ENCODE results near the gene PRM1. TPM values are rescaled to one million over a fixed set of nuclear protein-coding genes. Genes with fewer than 3 reads are reported as not detected.

PRM1 gene
- total and polyA plus RNA-seq, 2 of the 4 experiments (the other 2 are of a cell fraction) = not detected

DNA sequence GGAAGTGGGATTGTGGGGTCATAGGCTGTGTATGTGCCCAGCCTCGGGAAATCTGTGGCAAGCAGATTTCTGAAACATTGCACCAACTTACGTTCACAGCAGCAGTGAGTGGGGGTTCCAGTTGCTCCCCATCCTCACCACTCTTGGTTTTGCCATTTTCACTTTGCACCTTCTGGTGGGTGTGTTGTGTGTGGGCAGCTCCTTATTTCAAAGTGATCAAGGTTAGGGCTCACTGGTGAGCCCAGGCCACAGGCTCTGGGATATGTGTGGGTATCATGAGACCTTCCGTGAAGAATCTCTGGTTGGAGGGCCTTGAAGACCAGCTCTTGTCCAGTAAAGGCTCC lies 29.5 kb upstream of the PRM1 start:
- H3K36me3 ChIP-seq (ENCODE audit: control insufficient read depth, insufficient read depth, low read length) = no peaks in the 10 kb centered on the region
- H3K23ac ChIP-seq (ENCODE audit: low read depth, low read length) = no peak overlapping the region
- H2BK15ac ChIP-seq (ENCODE audit: low read depth, low read length) = no peak overlapping the region; the same call in 2 of the 3 replicates
- no peaks in the 10 kb centered on the region for H3K9me3 ChIP-seq (ENCODE audit: control insufficient read depth, insufficient read depth, low read length)
- H2AFZ ChIP-seq (replicated peaks; ENCODE audit: low read length, poor library complexity) = no peak overlapping the region
- peaks cover 0 to 5% of the 10 kb centered on the region in 2 experiments; a peak in 2 of 4 replicates for H3K79me1 ChIP-seq (ENCODE audit: low read depth in 1 of 2, low read length in 2 of 2)
- WGBS, 2 experiments (ENCODE audit: extremely low coverage in 2 of 2, insufficient read length in 1 of 2) = 100% methylated on average over 1 of the region's 3 CpGs; no CpG with 5 or more reads in 1 of the 2 experiments
- no TSS peak for BruUV-seq (replicated peaks)
- no peak overlapping the region for H4K91ac ChIP-seq (ENCODE audit: insufficient read depth, low read depth, low read length)
- ChIA-PET CTCF (interaction anchor here (0.7 kb wide), 1 partner anchor 27 kb away, joined by 3 read pairs; no protein-coding TSS in a partner anchor), POLR2A (ENCODE audit: unreplicated experiment) (no interaction called here)
- H3K18ac ChIP-seq (ENCODE audit: low read depth, low read length) = no peak overlapping the region
- H2BK120ac ChIP-seq (ENCODE audit: low read depth, low read length) = peak overlapping the region; percentile 19; the same call in 1 of the 2 replicates
- intact Hi-C loops (cut with micrococcal nuclease) = no loop called here
- no peak overlapping the region for H3K4me3 ChIP-seq (ENCODE audit: insufficient read depth, low read depth, low read length)
- 0 out of 2 replicates have a peak overlapping the region, but pooled peaks have one; percentile 15 for H2BK20ac ChIP-seq (ENCODE audit: low read depth, low read length)
- H3K4me1 ChIP-seq (ENCODE audit: control insufficient read depth, insufficient read depth, low read length) = peaks cover 22% of the 10 kb centered on the region
- dilution Hi-C loops (cut with HindIII; ENCODE audit: low sequenced_read_pairs, unreplicated experiment) = no loop called here
- H4K20me1 ChIP-seq (ENCODE audit: insufficient read depth, low read length) = no peaks in the 10 kb centered on the region
- no peak overlapping the region for H4K5ac ChIP-seq (ENCODE audit: low read depth, low read length)
- in situ Hi-C loops (cut with MboI; ENCODE audit: low sequenced_read_pairs) = no loop called here
- no peak overlapping the region for H3K14ac ChIP-seq (replicated peaks; ENCODE audit: low read depth, low read length)
- no peak overlapping the region for H3K56ac ChIP-seq (ENCODE audit: extremely low read depth, insufficient read depth, low read length)
- no peaks in the 10 kb centered on the region for H3K27me3 ChIP-seq (ENCODE audit: control insufficient read depth, insufficient read depth, low read length)
- no peak overlapping the region for H3K4me2 ChIP-seq (ENCODE audit: low read depth, low read length)
- ATAC-seq (ENCODE audit: low read depth) = no peak
- no peak for DNase-seq
- no peak overlapping the region for H4K8ac ChIP-seq (ENCODE audit: low read depth in 2 of 2, low read length in 2 of 2)
- H3K9me1 ChIP-seq (ENCODE audit: insufficient read depth, low read length) = peaks cover 16% of the 10 kb centered on the region
- TF ChIP-seq RFX5 (IDR thresholded peaks at IDR 0.05; ENCODE audit: low read depth, low read length) = no peak
- TF ChIP-seq SMC3 (IDR thresholded peaks at IDR 0.05; ENCODE audit: low read depth, low read length) = no peak
- no peak for TF ChIP-seq MXI1 (IDR thresholded peaks at IDR 0.05; ENCODE audit: borderline replicate concordance, low read depth, low read length)
- TF ChIP-seq NFE2L2 (IDR thresholded peaks at IDR 0.05; ENCODE audit: low read depth, low read length) = no peak
- TF ChIP-seq, protein P1, sequence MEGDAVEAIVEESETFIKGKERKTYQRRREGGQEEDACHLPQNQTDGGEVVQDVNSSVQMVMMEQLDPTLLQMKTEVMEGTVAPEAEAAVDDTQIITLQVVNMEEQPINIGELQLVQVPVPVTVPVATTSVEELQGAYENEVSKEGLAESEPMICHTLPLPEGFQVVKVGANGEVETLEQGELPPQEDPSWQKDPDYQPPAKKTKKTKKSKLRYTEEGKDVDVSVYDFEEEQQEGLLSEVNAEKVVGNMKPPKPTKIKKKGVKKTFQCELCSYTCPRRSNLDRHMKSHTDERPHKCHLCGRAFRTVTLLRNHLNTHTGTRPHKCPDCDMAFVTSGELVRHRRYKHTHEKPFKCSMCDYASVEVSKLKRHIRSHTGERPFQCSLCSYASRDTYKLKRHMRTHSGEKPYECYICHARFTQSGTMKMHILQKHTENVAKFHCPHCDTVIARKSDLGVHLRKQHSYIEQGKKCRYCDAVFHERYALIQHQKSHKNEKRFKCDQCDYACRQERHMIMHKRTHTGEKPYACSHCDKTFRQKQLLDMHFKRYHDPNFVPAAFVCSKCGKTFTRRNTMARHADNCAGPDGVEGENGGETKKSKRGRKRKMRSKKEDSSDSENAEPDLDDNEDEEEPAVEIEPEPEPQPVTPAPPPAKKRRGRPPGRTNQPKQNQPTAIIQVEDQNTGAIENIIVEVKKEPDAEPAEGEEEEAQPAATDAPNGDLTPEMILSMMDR (conservative IDR thresholded peaks at IDR 0.05; ENCODE audit: low read depth, low read length) = no peak
- TF ChIP-seq RCOR1 (IDR thresholded peaks at IDR 0.05; ENCODE audit: insufficient replicate concordance, low read length) = no peak
- TF ChIP-seq USF2 (IDR thresholded peaks at IDR 0.05; ENCODE audit: low read depth, low read length) = no peak
- no peak for TF ChIP-seq BHLHE40 (IDR thresholded peaks at IDR 0.05; ENCODE audit: low read depth, low read length)
- no peak for TF ChIP-seq MAFK (IDR thresholded peaks at IDR 0.05; ENCODE audit: low read depth, low read length)
- no peak for TF ChIP-seq MAZ (IDR thresholded peaks at IDR 0.05; ENCODE audit: borderline replicate concordance, low read depth, low read length)
- TF ChIP-seq ELK1 (IDR thresholded peaks at IDR 0.05; ENCODE audit: borderline replicate concordance, low read depth, low read length) = no peak
- no peak for TF ChIP-seq RAD21 (IDR thresholded peaks at IDR 0.05; ENCODE audit: low read length)
- no peak for TF ChIP-seq CHD1 (IDR thresholded peaks at IDR 0.05; ENCODE audit: low read depth, low read length)
- no peak for TF ChIP-seq FOS (IDR thresholded peaks at IDR 0.05; ENCODE audit: low read depth, low read length)
- H2BK5ac ChIP-seq (ENCODE audit: low read depth, low read length, poor library complexity, severe bottlenecking) = no peak overlapping the region
- no peak overlapping the region for H2AK9ac ChIP-seq (replicated peaks; ENCODE audit: low read depth, low read length, poor library complexity)
- peak overlapping the region; percentile 44; the same call in 1 of the 2 replicates for H2AK5ac ChIP-seq (ENCODE audit: low read depth, low read length)
- no peak overlapping the region for H3K27ac ChIP-seq (ENCODE audit: insufficient read depth, low read length)
- H3K4ac ChIP-seq (ENCODE audit: low read depth, low read length) = peak overlapping the region; percentile 32; the same call in 1 of the 2 replicates
- no peak overlapping the region for H3K9ac ChIP-seq (ENCODE audit: low read depth, low read length)
